Sigmoid colon (tissue), 4 donors: Measurements from ENCODE around the gene BGLAP.

Experiments used
- CTCF ChIP-seq, 4 experiments: fragments of 450-650 bp in 3 of 4; fragments of 200-600 bp in 1 of 4; IDR thresholded peaks; one replicate each; pipeline ENCODE4 v1.5.1; 2016 to 2019; ENCODE audit warnings: antibody characterized with exemption in 4 of 4, mild to moderate bottlenecking in 3 of 4, moderate library complexity in 2 of 4
- EP300 ChIP-seq, 4 donors: sonication (generic); formaldehyde crosslinking; IDR thresholded peaks; one replicate each; pipeline ENCODE4 v1.6.1; 2017; ENCODE audit warnings: antibody characterized with exemption in 4 of 4

- TF ChIP-seq CTCF (IDR thresholded peaks at IDR 0.05) (no peak), EP300 (IDR thresholded peaks at IDR 0.05) (no peak)
Measured at GRCh38 chr1:156241926-156242325, at the start of gene BGLAP.
